LHCN-M2 (cell line): Measurements from ENCODE around the gene GNPNAT1. TPM values are rescaled to one million over a fixed set of nuclear protein-coding genes. Genes with fewer than 3 reads are reported as not detected.

ENCODE experiments used
- DNase-seq: peaks from one replicate; pipeline ENCODE4 v3.0.0-alpha.2; 2012; ENCODE audit warnings: low read depth
- polyA plus RNA-seq: library from polyadenylated mRNA; unstranded; fragments of >200 nt; gene quantifications from one replicate; pipeline ENCODE4 v1.2.1, GENCODE V29; 2012; ENCODE audit warnings: missing spikeins
- total RNA-seq: library from RNA; depleted of rRNA; stranded (reverse); fragments of >200 nt; gene quantifications from 2 replicates; pipeline ENCODE4 v1.2.3, GENCODE V29; 2014; rRNA removed

Gene GNPNAT1
- total RNA-seq: 38.1 and 40.2 TPM in 2 replicates
- 22.2 TPM for polyA plus RNA-seq

DNA sequence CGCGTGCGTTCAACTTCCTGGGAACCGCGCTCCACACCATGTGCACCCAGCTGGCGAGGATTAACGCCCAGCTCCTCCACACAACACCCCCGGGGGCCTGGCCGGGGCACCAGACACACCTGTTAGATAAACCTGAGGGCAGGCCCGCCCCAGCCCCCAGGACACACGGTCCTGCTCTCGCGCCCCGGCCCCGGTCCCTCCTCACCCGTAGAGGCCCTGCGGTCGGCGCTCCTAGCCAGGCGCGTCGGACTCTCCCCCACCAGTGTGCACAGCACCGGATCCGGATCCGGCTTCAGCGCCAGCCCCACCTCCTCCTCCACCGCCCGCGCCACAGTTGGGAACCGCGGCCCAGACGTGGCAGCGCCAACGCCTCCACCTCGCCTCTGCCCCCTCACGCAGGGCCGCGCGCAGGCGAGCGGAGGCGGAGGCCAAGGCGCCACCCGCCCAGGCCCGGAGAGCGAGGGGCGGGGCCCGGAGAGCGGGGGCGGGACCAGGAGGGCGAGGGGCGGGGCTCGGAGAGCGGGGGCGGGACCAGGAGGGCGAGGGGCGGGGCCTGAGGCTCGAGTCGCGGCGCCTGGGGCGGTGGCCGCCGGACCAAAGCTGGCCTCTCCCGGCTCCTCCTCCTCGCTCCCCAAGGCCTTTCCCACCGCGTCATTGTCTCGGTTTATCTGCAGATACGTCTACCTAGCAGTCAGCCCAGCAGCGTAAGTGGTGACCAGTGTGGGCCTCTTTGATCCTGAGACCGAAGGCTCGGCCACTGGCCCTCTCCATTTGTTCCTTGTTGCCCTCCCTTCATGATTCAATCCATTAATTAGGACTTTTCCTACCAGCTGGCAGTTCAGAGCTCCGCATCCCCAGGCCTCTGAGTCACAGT is at the start of gene GNPNAT1:
GNPNAT1 (minus strand) TSS at position 385 of the 874 bp plus-strand sequence. CDS start 6,957 bp downstream, outside the sequence.
- peak; percentile 89 for DNase-seq

DNA sequence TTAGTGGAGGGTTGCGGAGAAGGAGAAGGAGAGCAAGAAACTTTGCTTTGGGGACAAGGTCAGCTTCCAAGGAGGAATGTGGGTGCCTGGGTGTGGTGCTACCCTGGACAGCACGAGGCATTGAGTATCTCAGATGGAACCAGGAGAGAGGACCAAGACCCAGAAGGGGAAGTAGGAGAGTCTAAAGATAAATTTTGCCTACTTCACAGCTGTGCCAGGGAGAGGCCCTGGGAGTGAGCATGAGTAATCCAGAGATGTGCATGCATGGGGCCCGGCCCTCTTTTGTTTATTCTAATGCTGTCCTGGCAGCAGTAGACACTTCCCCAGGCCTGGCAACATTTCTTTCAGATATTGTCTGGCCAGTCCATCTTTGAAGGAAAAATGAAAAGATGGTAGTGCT is 49.5 kb upstream of the GNPNAT1 start:
- peak; percentile 79 for DNase-seq

DNA sequence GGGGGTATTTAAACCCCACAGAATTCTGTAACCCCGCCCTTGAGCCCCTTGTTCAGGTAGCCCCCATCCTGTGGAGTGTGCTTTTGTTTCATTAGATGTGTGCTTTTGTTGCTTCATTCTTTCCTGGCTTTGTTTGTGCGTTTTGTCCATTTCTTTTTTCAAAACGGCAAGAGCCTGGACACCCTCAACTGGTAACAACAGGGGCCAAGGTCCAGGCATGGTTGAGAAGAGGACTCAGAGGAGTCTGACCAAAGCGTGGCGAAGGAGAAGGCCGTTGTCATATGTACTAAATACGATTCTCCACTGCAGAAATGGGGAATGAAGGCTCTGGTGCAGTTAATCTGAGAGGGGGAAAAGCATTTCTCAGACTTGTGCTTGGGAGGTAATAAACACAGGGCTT is 46.0 kb upstream of the GNPNAT1 start:
- DNase-seq: no peak

DNA sequence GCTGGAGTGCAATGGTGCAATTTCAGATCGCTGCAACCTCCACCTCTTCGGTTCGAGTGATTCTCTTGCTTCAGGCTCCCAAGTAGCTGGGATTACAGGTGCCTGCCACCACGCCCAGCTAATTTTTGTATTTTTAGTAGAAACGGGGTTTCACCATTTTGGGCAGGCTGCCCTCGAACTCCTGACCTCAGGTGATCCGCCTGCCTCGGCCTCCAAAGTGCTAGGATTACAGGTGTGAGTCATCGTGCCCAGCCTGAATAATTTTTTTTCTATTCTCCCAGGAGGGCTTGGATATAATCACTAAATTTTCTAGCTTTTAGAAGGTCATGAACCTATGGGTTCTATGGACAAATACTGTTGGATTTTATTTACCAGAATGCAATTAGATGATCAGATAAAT is 44.7 kb upstream of the GNPNAT1 start:
- peak; percentile 32 for DNase-seq

DNA sequence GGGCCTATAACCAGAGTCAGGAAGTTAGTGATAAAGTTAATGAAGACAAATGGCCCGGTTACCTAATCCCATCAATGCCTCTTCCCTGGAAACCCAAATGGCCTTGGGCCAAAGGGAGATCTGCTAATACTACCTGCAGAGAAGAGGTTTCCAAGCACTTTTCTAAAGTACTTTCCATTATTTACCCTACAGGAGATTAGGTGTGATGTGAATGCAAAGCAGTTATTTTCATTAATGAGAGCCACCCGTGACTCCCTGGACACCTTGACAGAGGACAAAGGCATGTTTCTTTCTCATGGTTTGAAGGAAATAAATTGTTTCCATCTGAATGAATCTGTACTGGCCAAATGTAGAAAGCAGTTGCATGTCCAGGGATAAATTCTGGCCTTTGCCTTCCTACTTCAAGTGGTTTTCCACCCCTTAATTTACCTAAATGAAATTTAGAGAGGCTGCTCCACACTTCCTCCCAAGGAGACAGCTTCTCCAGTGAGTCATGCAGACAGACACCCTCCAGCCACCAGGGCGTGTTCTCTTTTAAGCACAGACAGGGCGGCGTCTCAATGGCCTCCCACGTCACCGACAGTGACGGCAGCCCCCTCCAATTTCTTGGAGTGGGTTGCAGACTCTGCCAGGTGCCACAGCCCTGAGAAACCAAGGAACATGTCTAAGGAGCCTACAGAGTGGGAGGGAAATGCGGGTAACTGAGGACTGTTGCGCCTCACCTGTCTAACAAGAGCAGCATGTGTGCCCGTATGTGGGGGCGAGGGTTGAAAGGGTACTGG is 43.9 kb upstream of the GNPNAT1 start:
- DNase-seq: peak; percentile 77

DNA sequence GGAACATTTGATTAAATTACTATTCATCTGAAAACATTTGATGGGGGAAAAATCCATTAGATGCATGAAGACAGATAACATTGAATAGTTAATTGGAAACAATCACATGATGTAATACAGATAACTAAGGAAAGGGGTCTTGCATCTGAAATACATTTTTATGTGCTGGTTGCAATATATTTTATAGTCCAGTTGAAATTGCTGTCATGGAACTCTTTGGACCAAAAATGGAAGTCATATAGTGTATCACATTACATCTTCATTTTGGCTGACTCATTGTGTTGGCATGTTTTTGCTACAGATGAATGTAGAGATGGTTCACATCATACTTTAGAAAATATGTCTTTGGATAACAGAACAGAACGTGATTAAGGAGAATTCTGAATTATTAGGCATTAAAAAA is 43.0 kb upstream of the GNPNAT1 start:
- peak; percentile 92 for DNase-seq

DNA sequence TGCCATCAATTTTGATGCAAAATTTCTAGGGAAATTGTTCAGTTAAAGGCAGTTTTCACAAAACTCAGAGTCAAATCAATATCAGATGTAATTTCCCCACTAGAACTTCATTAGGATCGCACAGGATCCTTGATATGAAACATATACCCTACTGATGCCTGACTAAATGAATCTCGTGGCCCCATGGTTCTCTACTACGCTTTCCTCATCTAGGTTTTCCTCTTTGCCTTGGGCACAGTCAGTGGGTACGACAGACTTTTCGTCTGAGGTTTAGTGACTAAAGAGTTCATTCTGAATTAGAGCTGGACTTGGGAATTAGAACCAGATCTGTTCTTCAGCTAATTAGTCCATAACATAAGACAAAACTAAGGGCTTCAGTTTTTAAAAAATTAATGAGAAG is 42.5 kb upstream of the GNPNAT1 start:
- no peak for DNase-seq

- no peak for DNase-seq
Observed at GRCh38 chr14:52829527-52830185, 38.2 kb upstream of the GNPNAT1 start.

DNA sequence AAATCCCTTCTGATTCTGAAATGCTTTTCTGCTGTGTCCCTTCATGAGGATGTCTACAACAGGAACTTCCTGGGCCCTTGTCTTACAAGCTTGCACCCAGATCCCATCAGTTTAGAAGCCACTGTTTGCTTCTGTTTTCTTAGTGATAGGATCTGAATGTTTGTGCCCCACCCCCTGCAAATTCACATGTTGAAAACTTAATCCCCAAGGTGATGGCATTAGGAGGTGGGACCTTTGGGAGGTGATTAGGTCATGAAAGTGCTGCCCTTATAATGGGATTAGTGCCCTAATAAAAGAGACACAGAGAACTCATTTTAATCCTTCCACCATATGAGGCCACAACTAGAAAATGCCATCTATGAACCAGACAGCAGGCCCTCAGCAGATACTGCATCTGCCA is 36.0 kb upstream of the GNPNAT1 start:
- DNase-seq: no peak

DNA sequence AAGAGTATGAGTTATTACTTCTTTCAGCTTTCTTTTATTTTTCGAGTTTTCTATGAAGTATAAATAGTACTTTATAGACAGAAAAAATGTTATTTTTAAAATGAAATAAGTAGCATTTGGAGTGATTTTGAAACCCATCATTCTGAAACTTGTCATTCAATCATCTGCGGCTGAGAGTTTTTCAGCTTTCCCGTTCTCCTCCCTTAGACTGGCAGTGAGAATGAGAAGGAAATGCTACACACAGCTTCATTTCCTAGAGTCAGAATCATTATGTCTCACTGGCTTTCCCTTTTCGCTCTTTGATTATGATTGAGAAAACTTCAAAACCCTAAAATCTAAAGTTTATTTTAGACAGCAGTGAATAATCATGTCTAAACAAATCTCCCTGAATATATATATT is 33.7 kb upstream of the GNPNAT1 start:
- no peak for DNase-seq

DNA sequence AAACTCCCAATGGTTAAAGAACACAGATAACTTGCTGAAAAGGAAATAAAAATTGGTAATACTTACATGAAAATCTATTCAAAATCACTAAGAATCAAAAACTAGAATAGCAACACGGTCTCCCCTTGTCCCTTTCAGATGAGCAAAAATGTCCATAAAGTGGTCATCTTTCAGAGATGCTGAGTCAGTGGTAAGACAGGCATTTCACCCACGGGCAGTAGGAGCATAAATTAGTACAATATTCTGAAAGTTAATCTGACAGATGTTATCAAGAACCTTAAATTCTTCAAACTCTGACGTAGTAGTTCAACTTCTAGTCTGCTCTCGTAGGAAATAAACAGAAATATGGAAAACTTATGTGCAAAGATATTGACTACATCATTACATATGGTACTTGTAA is 33.1 kb upstream of the GNPNAT1 start:
- DNase-seq: peak; percentile 23

GRCh38 chr14:52821805-52822250 is 30.4 kb upstream of the GNPNAT1 start:
- DNase-seq: no peak

DNA sequence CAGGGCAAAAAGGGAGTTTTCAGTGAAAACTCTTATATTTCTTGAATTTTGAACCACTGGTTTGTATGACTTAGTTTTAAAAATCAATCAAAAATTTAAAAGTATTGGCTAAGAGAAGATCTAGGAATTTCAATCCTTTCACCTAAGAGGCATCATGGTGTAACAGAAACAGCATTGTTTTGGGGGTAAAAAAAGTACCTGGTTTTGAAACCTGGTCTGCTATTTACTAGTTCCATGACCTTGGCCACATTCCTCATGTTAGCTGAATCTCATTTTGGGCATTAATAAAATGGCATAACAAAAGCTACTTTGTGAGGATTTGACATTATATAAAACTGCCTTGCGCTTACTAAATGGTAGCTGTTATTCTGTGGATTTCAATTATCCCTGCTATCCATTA is 16.7 kb upstream of the GNPNAT1 start:
- DNase-seq: no peak

DNA sequence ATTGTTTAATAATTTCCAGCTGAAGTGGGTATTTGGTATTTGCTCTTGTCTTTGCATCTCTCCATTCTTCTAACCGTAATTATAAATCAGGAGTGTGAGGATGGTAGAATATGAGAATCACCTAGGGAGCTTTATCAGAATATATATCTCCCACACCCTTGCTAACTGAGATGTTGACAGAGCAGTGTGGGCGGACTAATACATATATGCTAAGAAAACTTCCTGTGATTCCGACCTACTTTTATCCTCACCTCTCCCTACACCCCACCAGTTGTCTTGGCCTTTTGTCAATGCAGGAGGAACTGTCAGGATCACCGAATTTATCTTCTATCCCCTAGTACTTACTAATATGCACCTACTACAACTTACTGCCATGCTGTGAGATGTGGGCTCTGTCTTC is 14.7 kb upstream of the GNPNAT1 start:
- DNase-seq: no peak

DNA sequence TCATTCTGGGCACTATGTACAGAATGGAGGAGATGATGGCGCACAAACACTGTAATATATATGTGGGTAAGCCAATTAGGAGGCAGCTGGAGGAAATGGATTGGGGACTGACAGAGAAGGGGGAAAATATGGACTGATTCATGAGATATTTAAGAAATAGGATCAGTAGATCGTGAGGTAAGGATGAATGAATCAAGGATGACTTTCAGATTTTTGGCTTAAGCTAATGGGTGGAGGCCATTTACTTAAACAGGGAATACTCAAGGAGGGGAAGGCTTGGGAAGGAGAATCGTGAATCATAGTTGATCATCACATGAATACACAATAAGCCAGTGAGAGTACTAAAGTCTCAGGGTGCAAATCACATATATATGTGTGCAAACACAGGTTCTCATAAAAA is 11.2 kb upstream of the GNPNAT1 start:
- DNase-seq: peak; percentile 68

DNA sequence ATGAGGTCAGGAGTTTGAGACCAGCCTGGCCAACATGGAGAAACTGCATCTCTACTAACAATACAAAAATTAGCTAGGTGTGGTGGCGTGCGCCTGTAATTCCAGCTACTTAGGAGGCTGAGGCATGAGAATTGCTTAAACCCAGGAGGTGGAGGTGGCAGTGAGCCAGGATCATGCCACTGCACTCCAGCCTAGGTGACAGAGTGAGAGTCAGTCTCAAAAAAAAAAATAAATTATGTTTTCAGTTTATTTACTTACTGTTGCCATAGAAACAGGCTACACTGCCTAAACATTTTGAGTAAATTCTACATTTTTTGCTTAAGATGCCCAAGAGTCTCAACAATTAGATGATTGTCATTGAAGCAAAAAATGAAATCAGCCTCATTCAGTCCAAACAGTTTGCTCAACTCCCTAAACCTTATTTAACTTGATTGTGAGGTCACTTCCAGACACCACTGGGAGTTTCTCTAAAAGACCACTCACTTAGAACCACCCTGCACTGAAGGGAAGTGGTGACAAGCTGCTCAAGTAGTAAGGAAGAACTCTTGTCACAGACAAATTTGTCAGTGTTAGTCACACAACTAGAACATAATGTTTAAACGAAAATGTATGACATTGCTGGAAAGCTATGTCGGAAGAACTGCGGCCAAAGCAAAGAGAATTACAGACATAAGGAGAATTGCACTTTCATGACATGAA is 9.8 kb upstream of the GNPNAT1 start:
- DNase-seq: peak; percentile 74

- no peak for DNase-seq
Observed at GRCh38 chr14:52798826-52799225, 7.4 kb upstream of the GNPNAT1 start.

GRCh38 chr14:52797653-52798052 is 6.2 kb upstream of the GNPNAT1 start:
- DNase-seq: no peak

GRCh38 chr14:52793061-52793460 is 1.7 kb upstream of the GNPNAT1 start:
- DNase-seq: no peak

DNA sequence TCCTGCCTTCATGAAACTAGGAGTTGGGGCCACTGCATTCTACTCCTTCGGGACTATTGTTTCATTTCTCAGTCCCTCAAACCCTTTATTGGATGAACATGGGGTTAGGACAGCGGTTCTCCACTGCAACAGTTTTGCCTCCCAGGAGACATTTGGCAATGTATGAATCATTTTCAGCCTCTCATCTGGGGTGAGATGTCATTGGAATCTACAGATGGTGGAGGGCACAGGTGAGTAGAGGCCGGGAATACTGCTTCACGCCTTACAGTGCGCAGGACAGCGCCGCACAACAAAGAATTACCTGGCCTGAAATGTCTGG is 649 bp upstream of the GNPNAT1 start:
- DNase-seq: no peak

DNA sequence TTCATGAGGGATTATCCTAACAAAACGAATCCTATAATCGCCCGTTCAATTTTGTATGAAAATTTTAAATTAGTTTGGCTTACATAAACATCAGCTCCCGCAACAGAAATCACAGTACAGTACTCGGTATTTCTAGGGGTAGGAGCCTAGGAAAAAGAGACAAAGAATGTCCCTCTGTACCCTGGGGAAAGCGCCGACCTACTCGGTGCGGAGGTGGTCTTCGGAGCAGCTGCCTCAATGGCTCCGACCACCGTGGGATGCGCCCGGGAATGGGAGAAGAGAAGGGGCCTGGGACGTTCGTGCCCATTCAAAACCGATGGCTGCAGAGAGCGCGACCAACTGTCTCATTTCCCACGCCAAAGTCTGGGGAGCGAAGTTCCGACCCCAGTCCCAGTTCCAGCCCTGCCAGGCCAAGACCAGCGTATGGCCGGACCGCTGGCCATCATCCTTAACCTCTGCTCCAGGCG is 618 bp downstream of the GNPNAT1 start:
- no peak for DNase-seq
